Lung (tissue), 12 donors: ENCODE data around the gene COL6A1. TPM values are rescaled to one million over a fixed set of nuclear protein-coding genes. Genes with fewer than 3 reads are reported as not detected.
"Not testable (repeated sequence)": the region's sequence is repeated elsewhere in the genome, so short reads cannot be mapped to it uniquely, and the experiment has no call there.

Experiments used
- ATAC-seq: fragments of 200-7000 bp; cut with Tn5 transposase; one replicate; pipeline ENCODE4 v1.9.1; 2020; ENCODE audit warnings: moderate number of reproducible peaks; ENCODE audit not compliant: insufficient read depth, low FRiP score
- DNase-seq, 3 donors: peaks; one replicate each; pipeline ENCODE4 v3.0.0-alpha.2; 2013 to 2017
- H3K27ac ChIP-seq, 2 donors: one replicate each; pipeline ENCODE4 v1.5.1; 2013; ENCODE audit warnings: mild to moderate bottlenecking in 2 of 2, moderate library complexity in 2 of 2, control low read depth in 1 of 2, inconsistent platforms in 1 of 2, low read depth in 1 of 2, low read length in 1 of 2
- H3K27me3 ChIP-seq, 3 donors: one replicate each; pipeline ENCODE4 v1.5.1; 2013; ENCODE audit warnings: low read length in 2 of 3; ENCODE audit not compliant: control insufficient read depth in 3 of 3, insufficient read depth in 3 of 3
- H3K36me3 ChIP-seq, 4 donors: one replicate each; pipeline ENCODE4 v1.5.1; 2013; ENCODE audit warnings: low read length in 4 of 4, mild to moderate bottlenecking in 1 of 4, moderate library complexity in 1 of 4; ENCODE audit not compliant: control insufficient read depth in 4 of 4, insufficient read depth in 4 of 4
- H3K4me1 ChIP-seq, 5 donors: one replicate each; pipeline ENCODE4 v1.5.1; 2013; ENCODE audit warnings: low read length in 5 of 5, mild to moderate bottlenecking in 2 of 5, moderate library complexity in 1 of 5; ENCODE audit not compliant: control insufficient read depth in 5 of 5, insufficient read depth in 5 of 5
- H3K4me3 ChIP-seq: one replicate; pipeline ENCODE4 v1.5.1; 2013; ENCODE audit warnings: mild to moderate bottlenecking, control low read depth, moderate library complexity
- H3K9ac ChIP-seq, 2 donors: one replicate each; pipeline ENCODE4 v1.5.1; 2013; ENCODE audit warnings: low read length in 2 of 2, control low read depth in 1 of 2; ENCODE audit not compliant: insufficient read depth in 1 of 2
- H3K9me3 ChIP-seq, 4 donors: one replicate each; pipeline ENCODE4 v1.5.1; 2013; ENCODE audit warnings: low read length in 3 of 4, mild to moderate bottlenecking in 1 of 4, moderate library complexity in 1 of 4; ENCODE audit not compliant: control insufficient read depth in 4 of 4, insufficient read depth in 3 of 4
- WGBS, 2 donors: extraction: QIAGEN DNeasy Blood & Tissue Kit; methylation state at CpG; one replicate each; pipeline ENCODE4 v1.1.7; 2013; 5-methylcytosine and 5-hydroxymethylcytosine counted together
- polyA plus RNA-seq, 2 donors: library from polyadenylated mRNA; stranded (reverse); fragments of 200-250 nt; gene quantifications; one replicate each; pipeline ENCODE4 v1.2.1, GENCODE V29; 2013
- total RNA-seq, 2 donors: library from RNA; depleted of rRNA in 1 of 2; stranded (reverse); fragments of >200 nt in 1 of 2; gene quantifications; one replicate each; pipeline ENCODE4 v1.2.1, GENCODE V29; 2014 to 2021
- TF ChIP-seq, protein P1 (sequence below): IDR thresholded peaks from 2 replicates; pipeline ENCODE4 v1.5.1; 2012; ENCODE audit warnings: mild to moderate bottlenecking; ENCODE audit errors: control extremely low read depth, extremely low read depth
- donor health status: control.
- donor health status: control.
- donor health status: Bipolar disorder and iron deficiency.
- donor health status: healthy.
- donor health status: DM: yes; HTN: yes; CAD: no.

Gene COL6A1
- total and polyA plus RNA-seq, 4 donors = 107 to 399 (median 172) TPM

DNA sequence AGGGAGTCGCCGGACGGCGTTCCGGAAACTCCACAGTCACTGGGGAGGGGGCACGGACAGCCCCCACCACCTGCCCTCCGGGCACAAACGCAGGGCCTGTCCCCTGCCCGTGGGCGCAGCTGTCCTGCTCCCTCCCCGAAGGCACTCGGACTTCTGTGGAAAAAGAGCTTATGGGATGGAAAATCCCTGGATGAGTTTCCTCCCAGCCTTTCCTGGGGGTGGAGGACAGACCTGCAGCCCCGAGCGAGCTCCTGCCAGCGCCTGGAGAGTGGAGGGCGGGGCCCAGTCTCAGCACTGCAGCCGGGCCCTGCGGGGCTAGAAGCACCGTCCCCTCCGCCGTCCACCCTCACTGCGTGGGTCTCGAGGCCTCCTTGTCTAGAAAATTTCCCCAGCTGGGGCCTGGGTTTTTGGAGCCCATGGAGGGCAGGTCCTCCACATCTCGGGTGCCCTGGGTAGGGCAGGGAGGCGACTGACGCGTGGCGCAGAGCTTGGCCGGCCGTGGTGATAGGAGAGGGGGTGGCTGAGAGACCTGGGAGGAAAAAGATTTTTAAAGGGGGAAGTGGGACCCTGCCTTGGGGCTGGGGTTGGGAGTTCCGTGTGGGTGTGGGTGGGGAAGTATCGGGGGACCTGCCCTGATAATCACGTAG lies 6.4 kb upstream of the COL6A1 start:
- Histone ChIP-seq H3K9ac (peak overlapping the region in 1 of 2 donors; percentile 54), H3K27me3 (peaks cover 0 to 17% (median 0%) of the 10 kb centered on the region in 3 donors), H3K27ac (peak overlapping the region; percentile 50 to 67), H3K9me3 (no peaks in the 10 kb centered on the region), H3K36me3 (no peaks in the 10 kb centered on the region), H3K4me1 (peaks cover 0 to 57% (median 9%) of the 10 kb centered on the region in 5 donors), H3K4me3 (no peak overlapping the region)
- 24 to 27% methylated on average over 33 of the region's 33 CpGs for WGBS, 2 donors
- DNase-seq (peak in 2 of 3 donors; percentile 30 to 34), ATAC-seq (no peak)
- TF ChIP-seq, protein P1, sequence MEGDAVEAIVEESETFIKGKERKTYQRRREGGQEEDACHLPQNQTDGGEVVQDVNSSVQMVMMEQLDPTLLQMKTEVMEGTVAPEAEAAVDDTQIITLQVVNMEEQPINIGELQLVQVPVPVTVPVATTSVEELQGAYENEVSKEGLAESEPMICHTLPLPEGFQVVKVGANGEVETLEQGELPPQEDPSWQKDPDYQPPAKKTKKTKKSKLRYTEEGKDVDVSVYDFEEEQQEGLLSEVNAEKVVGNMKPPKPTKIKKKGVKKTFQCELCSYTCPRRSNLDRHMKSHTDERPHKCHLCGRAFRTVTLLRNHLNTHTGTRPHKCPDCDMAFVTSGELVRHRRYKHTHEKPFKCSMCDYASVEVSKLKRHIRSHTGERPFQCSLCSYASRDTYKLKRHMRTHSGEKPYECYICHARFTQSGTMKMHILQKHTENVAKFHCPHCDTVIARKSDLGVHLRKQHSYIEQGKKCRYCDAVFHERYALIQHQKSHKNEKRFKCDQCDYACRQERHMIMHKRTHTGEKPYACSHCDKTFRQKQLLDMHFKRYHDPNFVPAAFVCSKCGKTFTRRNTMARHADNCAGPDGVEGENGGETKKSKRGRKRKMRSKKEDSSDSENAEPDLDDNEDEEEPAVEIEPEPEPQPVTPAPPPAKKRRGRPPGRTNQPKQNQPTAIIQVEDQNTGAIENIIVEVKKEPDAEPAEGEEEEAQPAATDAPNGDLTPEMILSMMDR = no peak

DNA sequence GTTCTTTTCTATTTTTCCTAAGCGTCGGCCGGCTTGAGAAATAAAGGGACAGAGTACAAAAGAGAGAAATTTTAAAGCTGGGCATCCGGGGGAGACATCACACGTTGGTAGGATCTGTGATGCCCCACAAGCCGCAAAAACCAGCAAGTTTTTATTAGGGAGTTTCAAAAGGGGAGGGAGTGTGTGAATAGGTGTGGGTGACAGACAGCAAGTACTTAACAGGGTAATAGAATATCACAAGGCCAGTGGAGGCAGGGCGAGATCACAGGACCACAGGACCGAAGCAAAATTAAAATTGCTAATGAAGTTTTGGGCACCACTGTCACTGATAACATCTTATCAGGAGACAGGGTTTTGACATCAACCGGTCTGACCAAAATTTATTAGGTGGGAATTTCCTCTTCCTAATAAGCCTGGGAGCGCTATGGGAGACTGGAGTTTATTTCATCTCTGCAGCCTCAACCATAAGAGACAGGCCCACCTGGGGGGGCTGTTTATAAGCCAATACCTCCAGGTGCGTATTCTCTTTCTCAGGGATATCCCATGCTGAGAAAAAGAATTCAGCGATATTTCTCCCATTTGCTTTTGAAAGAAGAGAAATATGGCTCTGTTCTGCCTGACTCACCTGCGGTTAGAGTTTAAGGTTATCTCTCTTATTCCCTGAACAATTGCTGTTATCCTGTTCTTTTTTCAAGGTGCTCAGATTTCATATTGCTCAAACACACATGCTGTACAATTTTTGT lies 5.7 kb upstream of the COL6A1 start:
- not testable (repeated sequence) for H3K9me3 ChIP-seq, H3K36me3 ChIP-seq, H3K27ac ChIP-seq, H3K9ac ChIP-seq, H3K4me3 ChIP-seq, ATAC-seq, DNase-seq
- H3K4me1 ChIP-seq = peaks cover 0 to 53% (median 11%) of the 10 kb centered on the region in 5 donors
- peaks cover 0 to 18% (median 0%) of the 10 kb centered on the region in 3 donors for H3K27me3 ChIP-seq
- whole genome bisulfite sequencing, 2 donors = 37 to 61% methylated on average over 10 to 13 of the region's 13 CpGs

DNA sequence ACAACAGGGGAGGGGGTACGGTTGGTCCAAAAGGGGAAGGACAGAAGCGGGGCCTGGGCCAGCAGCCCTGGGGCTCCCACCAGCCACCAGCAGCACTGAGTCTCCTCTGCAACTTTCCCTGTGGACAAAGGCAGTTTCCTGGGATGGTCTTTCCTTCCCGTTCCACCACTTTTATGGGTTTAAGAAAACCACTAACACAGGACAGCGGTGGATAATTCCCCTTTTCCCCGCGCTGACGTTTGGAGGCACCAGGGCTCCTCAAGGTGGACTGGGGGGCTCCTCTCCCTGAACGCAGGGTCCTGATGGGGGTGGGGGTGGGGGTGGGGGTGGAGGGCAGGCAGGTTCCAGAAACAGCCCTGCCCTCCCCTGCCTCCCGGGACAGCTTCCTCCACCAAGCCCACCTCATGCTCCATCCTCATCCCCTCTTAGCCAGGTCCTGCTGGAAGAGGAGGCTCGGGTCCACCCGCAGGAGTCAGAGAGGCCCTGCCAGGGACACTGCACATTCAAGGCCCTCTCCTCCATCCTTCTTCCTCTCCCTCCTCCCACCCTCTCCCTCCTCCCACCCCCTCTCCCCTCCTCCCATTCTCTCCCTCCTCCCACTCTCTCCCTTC lies 4.8 kb upstream of the COL6A1 start:
- DNase-seq (no peak), ATAC-seq (no peak)
- Histone ChIP-seq H3K27ac (no peak overlapping the region), H3K4me3 (no peak overlapping the region), H3K9me3 (no peaks in the 10 kb centered on the region), H3K4me1 (peaks cover 0 to 49% (median 8%) of the 10 kb centered on the region in 5 donors), H3K9ac (no peak overlapping the region), H3K36me3 (no peaks in the 10 kb centered on the region), H3K27me3 (peaks cover 0 to 18% (median 0%) of the 10 kb centered on the region in 3 donors)
- WGBS, 2 donors = 42 to 54% methylated on average over 11 of the region's 11 CpGs
- TF ChIP-seq, protein P1 = no peak

DNA sequence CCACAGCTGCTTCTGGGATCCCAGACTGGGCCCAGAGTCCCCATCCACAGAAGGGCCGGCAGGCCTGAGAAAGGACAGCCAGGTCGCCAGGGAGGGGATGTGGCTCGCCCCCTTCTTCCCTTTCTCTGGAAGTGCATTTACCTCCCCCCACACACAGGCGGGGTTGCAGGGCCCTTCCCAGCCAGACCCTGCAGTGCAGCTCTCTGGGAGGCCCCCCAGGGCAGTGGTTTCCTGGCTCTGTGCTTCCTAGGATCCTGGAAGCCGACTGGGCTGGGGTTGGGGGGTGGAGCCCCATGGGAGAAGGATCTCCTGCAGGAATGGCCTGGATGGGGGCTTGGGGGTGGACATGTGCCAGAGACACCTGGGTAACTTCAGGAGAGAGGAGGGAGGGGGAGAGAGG lies 4.2 kb upstream of the COL6A1 start:
- ATAC-seq (no peak), DNase-seq (peak; percentile 54 to 64 (median 57))
- Histone ChIP-seq H3K9me3 (no peaks in the 10 kb centered on the region), H3K9ac (no peak overlapping the region), H3K4me3 (no peak overlapping the region), H3K36me3 (no peaks in the 10 kb centered on the region), H3K27me3 (peaks cover 0 to 18% (median 0%) of the 10 kb centered on the region in 3 donors), H3K27ac (peak overlapping the region; percentile 21 to 49), H3K4me1 (peaks cover 0 to 43% (median 8%) of the 10 kb centered on the region in 5 donors)
- TF ChIP-seq, protein P1 = no peak
- WGBS, 2 donors = 40 to 53% methylated on average over 5 of the region's 5 CpGs
